Measurements from ENCODE around the gene MSI2. TPM values are rescaled to one million over a fixed set of nuclear protein-coding genes. Genes with fewer than 3 reads are reported as not detected.

MSI2 gene
- total RNA-seq, 1 experiment from 2014 or later = 29.5 TPM

DNA sequence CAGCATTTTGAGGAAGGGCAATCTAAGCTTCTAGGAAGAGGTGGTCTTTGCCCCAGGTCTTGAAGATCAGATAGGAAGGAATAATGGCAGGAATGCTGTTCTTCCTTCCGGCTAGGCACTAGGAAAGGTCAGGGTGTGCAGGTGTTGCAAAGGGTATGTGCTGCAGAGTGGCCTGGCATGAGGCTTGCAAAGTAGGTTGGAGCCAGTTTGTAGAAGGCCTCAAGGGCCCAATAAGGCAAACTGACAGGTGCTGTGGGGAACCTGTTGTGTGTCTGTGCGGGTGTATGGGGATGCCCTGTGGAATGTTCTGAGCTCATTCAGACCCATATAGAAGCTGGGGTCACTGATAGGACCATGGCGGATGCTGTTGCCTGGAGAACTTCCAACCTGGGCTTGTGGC lies 12.7 kb downstream of the MSI2 start:
- no peak for DNase-seq (ENCODE audit: extremely low read depth, low read depth)

DNA sequence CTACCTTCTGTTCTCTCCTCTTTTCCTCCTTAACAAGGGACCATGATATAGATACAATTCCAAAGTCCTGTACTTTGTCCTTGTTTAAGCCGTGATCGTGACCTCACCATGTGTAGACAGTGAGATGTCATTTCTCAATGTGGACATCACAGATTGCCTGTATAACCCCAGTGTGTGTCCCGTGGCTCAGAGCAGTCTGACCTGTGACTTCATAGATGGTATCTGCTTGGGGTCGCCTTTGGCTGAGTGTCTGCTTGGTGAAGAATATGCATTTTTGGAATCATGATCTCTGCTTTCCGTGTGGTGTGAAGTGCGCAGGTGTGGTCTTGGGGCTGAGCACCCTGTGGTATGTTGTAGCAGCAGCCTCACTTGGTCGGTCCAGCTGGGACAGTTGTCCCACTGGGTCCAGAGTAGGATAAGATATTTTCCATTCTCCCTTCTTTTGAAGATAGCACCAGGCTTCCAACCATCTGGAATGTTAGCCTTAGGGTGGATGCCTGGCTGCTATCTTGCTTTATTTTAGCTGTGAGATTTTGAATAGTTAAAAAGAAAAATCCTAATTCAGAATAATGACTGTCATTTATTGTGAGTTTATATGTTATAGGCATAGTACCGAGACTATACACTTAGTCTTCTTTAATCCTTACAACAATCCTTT lies 13.4 kb downstream of the MSI2 start:
- no peak for DNase-seq (ENCODE audit: extremely low read depth, low read depth)

DNA sequence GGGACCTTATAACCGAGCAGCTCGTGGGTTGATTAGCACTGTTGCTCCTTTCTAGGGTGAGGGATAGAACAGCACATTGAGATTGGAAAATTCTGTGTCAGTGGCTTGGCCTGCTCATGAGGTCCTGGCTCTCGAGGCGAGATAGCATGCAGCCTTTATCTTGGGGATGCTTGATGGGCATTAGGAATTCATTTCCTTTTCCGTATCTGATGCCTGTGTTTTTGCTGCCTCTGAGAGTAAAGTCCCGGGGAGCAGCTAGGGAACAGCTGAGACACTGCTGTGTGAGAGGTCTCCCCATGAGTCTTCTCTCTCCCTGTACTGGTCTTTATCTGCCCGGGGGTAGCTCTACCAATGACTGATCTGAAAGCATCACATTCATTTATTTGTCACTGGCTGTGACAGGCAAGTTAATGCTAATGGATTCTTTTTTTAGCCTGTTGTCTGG lies 14.5 kb downstream of the MSI2 start:
- no peak for DNase-seq (ENCODE audit: extremely low read depth, low read depth)

DNA sequence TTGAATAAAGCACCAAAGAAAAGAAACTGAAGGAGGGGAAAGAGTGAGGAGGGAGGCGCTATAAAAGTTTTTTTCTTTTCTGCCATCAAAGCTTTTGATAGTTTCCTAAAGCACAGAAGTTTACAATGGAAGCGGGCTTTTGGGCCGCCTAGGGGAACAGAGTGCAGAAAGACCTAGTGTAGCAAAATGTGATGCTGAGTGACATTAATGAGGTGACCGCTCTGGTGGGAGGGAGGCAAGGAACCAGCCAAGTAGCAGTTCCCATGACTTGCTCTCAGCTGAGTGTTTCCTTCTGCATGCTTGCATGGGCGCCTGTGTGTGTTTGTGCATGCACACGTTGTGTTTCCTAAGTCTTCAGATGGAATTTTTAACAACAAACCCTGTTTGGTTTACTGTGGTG lies 15.5 kb downstream of the MSI2 start:
- no peak for DNase-seq (ENCODE audit: extremely low read depth, low read depth)

DNA sequence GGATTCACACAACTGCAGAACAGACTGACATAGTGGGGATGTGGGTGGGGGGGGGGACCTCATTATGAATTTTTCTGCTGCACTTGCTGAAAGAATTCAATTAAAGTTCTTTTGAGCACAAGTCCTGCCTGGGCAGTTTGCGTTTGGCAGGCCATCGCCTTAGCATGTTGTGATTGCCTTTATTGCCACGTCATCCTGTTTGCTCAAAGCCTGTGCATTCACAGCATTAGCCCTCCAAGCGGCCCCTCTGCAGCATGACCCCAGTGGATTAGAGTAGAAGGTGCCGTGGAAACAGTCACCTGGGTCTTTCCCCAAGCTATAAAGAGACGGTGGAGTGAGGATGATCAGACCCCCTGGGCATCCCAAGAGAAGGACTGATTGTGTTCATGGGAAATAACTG lies 17.2 kb downstream of the MSI2 start:
- DNase-seq (ENCODE audit: extremely low read depth, low read depth) = no peak

DNA sequence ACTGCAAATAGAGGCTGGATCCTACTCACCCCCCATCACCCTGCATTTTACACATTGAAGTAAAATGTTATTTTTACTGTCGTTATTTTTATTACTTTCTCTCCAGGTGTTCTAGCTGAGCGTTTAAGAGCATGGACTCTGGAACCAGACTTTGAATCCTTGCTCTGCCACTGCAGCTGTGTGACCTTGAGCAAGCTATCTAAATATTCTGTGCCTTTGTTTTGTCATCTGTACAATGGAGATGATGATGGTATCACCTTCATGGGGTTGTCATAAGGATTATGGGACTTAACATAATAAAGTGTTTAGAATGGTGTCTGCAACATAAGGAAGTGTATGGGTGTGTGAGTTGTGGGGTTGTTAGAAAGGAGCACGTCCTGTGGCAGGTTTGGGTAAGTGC lies 17.8 kb downstream of the MSI2 start:
- no peak for DNase-seq (ENCODE audit: extremely low read depth, low read depth)

DNA sequence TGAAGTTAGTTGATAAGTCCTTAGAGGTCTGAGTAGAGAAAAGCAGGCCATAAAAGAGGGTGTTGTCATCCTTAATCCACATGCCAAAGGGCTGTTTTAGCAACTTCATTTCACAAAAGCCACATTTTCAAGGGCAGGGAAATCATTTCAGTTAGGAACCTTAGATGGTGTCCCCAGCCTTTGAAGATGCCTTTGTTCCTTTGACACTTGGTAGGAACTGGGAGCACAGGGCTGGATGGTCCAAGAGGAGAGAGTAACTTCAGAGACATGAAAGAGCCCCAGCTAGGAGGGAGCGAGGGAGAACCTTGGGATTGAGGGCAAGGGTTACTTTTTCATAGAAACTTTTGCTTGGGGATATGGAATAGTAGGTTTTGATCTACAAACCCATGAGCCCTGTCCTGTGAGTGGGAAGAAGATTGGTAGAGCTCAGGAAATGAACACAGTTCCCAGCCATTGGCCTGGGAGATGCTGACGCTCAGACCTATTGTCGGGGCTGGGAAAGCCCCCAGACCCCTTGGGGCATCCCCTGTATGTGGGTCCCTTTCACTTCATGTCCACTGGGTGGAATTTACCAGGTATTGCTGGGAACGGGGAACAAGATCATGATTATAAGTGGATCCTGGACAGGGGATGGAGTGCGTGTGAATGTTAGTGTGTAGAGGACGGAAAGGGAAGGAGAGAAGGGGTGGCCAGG lies 18.9 kb downstream of the MSI2 start:
- DNase-seq (ENCODE audit: extremely low read depth, low read depth) = no peak

DNA sequence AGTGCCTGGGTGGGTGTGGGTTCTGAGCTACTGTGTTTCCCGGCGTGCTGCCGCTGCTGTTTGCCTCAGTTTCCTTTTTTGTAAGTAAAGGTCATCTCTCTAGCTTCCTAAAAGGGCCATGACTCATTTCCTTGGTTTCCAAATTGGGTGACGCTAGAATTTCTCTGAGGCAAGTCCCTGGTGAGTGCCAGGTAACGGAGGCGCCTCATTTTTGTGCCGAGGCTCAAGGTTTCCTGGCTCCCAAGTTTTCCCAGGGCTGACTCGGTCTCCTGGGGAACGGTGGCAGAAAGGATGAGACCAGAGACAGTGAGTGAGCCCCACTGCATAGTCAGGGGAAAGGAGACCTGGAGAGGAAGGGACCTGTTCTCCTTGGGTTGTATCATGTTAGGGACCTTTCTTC lies 20.3 kb downstream of the MSI2 start:
- DNase-seq (ENCODE audit: extremely low read depth, low read depth) = no peak

DNA sequence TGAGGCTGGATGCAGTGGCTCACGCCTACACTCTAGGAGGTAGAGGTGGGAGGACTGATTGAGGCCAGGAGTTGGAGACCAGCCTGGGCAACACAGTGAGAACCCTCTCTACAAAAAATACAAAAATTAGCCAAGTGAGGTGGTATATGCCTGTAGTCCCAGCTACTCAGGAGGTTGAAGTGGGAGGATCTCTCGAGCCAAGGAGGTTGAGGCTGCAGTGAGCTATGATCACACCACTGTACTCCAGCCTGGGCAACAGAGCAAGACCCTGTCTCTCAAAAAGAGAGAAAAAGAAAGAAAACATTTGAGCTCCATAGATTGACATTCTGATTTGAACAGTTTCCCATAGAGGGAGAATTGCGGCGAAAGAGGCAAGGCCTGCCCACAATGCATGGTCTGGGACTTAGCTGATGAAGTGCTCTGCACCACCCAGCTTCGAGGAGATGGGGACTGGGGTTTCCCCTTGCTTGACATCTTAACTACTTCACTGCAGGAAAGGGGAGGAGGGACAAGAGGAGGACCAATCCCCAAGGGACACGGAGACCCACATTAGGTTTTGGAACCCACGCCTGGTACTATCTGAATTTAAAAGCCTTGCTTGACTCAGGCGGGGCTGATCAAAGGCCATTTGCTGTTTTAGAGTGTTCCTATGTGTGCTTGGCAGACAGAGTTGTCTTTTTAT lies 21.7 kb downstream of the MSI2 start:
- no peak for DNase-seq (ENCODE audit: extremely low read depth, low read depth)

DNA sequence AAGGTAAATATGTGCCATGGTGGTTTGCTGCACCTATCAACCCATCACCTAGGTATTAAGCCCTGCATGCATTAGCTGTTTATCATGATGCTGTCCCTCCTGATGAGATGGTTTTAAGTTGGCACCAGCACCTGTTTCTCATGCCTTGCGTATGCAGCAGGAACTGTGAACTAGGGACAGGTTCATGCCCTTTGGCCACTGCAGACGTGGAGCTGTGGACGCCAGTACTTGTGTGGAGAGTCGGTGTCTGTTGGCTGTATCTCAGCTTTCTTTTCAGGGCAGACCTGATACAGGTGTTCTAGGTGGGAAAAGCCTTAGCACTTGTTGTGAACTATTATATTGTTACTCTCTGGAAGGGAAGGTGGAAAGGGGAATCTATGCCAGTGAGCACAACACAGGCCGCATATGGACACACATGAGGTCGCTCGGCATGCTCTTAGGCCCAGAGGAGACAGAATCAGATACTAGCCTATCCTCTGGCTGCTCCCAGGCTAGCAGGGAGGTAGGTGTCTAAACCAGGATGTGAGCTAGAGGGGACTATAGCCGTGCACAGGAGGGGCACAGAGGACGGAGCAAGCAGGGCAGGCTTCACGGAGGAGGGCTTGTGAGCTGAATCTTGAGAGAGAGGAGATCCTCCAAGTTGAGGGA lies 22.5 kb downstream of the MSI2 start:
- DNase-seq (ENCODE audit: extremely low read depth, low read depth) = no peak

DNA sequence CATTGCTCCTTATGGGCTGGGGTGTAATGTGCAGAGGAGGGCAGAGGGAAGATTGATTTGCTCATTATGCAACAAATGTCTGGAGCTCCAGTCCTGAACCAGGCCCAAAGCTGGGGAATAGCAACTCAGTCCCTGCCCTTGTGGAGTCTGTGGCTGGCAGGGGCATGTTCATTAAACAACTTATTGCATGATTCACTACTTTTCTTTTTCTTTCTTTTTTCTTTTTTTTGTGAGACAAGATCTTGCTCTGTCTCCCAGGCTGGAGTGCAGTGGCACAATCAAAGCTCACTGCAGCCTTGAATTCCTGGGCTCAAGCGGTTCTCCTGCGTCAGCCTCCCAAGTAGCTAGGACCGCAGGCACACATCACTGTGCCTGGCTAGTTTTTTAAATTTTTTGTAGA lies 23.1 kb downstream of the MSI2 start:
- no peak for DNase-seq (ENCODE audit: extremely low read depth, low read depth)

DNA sequence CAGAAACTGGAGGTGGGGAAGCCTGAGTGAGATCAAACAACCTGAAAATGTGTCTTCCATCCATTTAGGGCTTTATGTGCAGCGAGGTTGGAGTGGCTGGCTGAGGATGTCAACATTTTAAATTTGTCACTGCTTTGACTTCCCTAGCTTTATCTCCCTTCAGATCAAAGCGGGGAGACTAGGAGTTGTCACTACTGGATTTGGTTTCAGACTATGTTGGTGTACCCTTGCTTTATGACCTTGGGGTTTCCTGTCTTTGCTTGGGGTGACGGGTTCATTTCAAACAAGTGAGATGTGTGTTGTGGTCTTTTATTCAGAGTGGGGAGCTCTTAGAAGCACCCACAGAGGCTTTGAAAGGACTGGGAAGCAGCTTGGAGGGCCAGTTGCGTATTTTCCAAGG lies 25.6 kb downstream of the MSI2 start:
- no peak for DNase-seq (ENCODE audit: extremely low read depth, low read depth)

DNA sequence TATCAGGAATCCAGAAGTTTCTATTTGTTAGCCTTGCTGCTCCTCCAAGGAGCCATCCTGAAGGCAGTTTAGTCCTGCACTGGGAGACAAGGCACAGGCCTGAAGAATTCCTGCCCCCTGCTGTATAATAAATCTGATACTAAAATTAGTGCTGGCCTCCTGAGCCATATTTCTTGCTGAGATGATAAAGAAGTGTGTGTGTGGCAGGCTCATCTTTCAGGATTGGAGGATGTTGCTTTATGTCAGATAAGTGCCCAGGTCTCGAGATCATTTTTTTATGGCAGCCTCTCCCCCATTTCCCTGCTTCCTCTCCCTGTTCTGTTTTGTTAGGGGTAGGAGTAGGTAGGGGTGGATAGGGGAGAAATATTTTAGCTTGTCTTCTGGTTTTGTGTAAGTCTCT lies 26.0 kb downstream of the MSI2 start:
- DNase-seq (ENCODE audit: extremely low read depth, low read depth) = no peak

DNA sequence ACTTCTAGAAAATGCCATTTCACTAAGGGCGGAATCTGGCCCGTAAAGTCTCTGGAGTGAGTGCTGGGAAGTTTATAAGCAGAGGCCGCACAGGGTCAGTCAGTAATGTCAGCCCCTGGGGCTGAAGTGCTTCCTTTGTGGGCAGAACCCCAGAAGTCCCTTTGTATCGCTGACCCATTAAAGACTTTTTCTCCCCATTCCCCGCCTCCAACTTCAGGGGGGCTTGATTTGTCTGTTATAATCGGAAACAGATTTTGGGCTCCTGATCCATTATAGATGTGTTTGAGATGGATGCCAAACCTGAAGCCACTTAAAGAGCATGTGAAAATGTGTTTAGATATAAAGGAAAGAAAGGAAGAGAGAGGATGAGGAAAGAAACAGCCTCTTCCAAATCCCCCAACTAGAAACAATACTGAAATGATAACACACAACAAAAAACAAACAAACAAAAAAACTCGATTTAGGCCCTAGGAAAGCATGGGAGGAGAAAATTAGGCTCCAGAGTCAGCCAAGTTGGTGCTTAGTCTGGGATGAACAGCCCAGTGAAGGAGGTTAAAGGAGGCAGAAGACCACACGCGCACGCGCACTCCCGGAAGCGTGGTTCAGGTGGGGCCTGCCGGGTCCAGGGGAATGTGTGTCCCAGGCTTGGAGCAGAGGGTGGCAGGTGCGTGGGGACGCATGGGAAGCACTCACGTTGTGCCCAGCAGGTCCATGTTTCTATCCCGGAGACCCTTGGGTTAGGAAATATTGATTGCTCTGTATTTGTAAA lies 27.1 kb downstream of the MSI2 start:
- no peak for DNase-seq (ENCODE audit: extremely low read depth, low read depth)

DNA sequence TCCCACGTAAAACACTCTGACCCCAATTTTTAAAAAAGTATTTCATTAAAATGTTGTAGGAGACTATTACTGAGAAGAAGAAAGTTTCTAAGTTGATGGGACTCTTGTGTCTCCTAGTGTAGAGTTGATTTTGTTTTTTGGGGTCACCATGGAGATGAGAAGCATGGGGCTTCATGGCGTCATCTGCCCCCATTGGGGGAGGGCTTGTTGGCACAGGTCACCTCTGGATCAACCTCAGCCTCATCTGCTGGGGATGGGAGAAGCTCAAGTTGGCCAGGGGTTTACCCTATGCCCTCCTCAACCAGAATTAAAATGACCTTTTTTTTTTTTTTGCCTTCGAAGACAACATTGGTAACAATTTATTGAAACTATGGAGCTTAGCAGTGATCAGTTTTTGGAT lies 28.3 kb downstream of the MSI2 start:
- no peak for DNase-seq (ENCODE audit: extremely low read depth, low read depth)

DNA sequence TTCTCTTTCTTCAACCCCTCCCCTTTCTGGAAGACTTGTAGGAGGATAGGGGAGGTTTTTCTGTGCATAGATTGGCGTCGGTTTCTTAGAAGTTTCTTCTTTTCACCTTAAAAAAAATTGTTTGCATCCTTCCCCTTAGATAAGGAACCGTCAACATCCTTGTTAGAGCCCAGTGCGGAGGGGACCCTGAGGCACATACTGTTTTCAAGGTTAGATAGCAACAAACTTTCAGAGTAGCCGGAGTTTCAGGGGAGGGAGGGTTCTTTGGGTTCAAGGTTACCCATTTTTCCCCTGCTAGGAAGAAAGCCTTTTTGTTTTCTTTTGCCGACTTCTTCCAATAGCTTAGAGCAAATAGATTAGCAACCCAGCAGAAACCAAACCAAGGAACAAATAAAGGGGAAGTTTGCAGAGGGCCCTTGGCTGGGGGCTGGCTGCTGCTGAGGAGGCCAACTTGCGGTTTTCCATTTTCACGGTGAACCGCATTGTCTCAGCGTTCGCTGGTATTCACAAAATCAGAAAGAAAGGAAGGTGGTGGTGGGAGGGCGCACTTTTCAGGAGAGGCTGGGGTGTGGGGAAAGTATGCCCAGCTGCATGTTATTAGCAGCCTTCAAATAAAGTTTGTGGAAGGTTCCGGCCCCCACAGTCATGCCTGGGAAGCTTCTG lies 28.8 kb downstream of the MSI2 start:
- no peak for DNase-seq (ENCODE audit: extremely low read depth, low read depth)

DNA sequence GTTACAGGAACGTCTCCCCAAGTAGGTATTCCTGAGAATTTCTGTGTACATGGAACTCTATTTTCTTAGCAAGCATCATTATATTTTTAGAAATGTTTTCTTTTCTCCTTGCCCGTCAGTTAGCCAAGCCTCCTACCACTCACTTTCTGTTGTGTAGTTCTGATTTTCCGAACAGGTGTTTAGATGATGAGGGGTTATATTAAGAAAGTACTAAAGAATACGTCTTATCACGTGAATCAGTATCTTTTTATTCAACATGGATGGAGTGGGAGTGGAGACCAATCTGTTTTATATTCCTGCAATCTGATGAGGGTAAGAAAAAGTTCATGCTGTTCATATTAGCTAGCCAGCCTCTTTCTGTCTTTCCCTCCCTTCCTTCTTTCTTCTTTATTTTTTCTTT lies 29.4 kb downstream of the MSI2 start:
- DNase-seq (ENCODE audit: extremely low read depth, low read depth) = no peak

DNA sequence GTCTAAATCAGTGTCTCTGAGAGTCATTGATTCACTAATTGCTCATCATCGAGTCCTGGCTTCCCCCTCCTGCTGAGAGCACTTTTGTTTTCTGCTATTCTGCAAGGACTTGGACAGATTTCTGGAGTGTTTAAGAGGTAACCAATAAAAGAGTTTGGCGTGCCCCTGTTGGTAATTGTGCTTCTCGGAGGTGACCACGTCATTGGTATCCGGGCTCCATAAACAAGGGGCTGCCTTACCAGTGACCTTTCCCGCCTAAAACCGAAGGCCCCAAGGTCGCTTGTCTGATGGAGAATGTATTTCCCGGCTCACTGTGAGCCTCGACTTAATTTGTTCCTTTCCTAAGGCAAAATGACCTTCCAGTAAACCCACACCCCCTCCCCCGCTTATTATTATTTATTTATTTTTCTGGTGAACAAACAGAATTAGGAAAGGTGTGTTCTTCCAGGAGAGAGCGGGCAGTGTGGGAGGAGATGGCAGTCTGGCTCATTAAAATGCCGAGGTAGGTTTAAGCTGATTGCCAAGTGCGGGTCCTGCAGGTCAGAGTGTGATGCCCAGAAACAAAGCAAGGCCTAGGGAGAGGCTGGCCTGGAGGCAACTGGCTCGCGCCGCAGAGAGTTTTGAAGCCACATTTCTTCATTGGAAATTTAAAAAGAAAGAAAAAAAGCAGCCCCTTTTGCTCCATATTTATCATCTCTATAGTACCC lies 30.2 kb downstream of the MSI2 start:
- no peak for DNase-seq (ENCODE audit: extremely low read depth, low read depth)

DNA sequence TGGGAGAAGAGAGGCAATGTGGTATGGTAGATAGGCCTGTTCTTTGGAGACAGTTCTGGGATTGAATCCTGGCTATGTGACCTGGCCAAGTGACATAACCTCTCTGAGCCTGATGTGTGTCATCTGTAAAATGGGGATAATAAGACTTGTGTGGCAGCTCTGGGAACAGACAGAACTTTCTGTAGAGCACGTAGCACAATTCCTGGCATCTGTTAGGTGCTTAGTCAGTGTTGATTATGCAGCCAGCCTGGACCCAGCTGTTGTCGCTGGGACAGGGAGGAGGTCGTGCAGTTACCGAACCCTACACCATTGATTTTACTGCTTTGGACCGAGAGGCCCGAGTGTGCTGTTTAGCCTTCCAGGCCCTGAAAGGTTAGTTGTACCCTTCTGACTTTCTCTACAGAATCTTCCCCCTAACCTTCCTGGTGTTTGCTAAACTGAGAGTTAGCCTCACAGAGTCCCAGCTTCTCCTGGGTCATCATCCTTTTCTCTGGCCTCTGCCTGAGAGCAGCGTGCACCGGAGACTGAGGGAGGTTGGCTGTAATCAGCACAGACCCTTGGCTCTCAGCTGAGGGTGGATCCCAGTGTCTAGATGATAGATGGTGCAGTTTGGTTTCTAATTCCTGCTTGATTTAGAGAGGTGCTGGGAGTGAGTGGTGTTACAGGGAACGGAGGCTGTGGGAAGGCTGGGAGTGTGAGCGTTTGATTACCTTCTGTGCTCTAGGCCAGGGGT lies 31.9 kb downstream of the MSI2 start:
- DNase-seq (ENCODE audit: extremely low read depth, low read depth) = no peak
